Suppressor macrophage (primary cell): Measurements from ENCODE around the gene SFXN4.
"Not testable (repeated sequence)": the region's sequence is repeated elsewhere in the genome, so short reads cannot be mapped to it uniquely, and the experiment has no call there.

Experiments used
- DNase-seq, 4 experiments: peaks; one replicate each; pipeline ENCODE4 v3.0.0-alpha.2; 2020 to 2022

The SFXN4 gene

DNA sequence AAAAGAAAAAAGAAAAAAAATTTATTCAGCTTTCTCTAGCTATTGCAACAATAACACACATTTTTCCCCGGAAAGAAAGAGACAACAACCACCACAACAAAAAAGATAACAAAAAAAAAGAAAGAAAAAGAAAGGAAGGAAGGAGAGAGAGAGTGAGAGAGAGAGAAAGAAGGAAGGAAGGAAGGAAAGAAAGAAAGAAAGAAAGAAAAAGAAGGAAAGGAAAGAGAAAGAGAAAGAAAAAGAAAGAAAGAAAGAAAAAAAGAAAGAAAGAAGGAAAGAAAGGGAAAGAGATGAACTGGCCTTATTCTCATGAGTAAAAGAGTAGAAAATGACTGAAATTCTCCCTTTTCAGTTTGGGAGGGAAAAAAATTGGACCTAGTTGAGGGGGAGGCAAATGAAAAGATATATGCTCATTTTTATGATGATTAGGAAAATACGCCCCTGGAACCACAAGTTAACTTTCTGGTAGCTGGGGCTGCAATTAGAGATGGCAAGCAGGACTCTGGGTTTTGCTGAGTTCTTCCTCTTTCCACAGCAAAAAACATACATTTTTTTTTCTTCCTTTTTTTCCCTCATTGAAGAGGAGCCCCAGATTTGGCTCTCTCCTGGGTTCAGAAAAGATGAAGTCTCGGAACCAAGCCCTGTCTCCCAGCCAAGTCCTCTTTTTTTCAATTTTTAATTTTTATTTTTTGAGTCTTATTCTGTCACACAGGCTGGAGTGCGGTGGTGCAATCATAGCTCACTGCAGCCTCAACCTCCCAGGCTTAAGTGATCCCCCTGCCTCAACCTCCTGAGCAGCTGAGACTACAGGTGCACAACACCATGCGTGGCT is 25.7 kb upstream of the SFXN4 start:
- peak; percentile 40 to 66 (median 50) for DNase-seq

DNA sequence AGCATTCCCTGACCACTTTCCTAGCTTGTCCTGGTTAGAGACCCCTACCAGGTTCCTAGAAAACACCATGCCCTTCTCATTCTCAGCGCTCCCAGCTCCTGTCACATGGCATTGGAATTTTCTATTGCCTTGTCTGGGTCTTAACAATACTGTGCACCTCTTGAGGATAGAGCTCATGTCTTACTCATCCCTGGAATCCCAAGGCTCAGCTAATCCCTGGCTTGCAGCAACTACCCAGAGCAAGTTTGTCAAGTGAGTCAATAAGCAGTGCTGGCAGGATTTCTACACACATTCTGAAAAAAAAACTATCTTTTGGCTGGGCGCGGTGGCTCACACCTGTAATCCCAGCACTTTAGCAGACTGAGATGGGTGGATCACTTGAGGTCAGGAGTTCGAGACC is 24.8 kb upstream of the SFXN4 start:
- no peak for DNase-seq

- peak in 1 of 4 experiments; percentile 15 for DNase-seq
Observed at GRCh38 chr10:119189811-119190282, 24.3 kb upstream of the SFXN4 start.

- DNase-seq = peak in 3 of 4 experiments; percentile 10 to 30 (median 23)
Observed at GRCh38 chr10:119183664-119184412, 18.3 kb upstream of the SFXN4 start.

DNA sequence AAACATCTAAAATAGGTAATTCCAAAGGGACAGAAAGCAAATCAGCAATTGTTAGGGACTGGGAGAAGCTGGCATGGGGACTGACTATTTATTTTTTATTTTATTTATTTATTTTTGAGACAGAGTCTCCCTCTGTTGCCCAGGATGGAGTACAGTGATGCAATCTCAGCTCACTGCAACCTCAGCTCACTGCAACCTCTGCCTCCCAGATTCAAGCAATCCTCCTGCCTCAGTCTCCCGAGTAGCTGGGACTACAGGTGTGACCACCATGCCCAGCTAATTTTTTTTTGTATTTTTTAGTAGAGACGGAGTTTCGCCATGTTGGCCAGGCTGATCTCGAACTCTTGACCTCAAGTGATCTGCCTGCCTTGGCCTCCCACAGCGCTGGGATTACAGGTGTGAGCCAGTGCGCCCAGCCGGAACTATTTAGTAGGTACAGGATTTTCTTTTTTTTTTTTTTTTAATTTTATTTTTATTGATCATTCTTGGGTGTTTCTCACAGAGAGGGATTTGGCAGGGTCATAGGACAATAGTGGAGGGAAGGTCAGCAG is 15.4 kb upstream of the SFXN4 start:
- not testable (repeated sequence) for DNase-seq

DNA sequence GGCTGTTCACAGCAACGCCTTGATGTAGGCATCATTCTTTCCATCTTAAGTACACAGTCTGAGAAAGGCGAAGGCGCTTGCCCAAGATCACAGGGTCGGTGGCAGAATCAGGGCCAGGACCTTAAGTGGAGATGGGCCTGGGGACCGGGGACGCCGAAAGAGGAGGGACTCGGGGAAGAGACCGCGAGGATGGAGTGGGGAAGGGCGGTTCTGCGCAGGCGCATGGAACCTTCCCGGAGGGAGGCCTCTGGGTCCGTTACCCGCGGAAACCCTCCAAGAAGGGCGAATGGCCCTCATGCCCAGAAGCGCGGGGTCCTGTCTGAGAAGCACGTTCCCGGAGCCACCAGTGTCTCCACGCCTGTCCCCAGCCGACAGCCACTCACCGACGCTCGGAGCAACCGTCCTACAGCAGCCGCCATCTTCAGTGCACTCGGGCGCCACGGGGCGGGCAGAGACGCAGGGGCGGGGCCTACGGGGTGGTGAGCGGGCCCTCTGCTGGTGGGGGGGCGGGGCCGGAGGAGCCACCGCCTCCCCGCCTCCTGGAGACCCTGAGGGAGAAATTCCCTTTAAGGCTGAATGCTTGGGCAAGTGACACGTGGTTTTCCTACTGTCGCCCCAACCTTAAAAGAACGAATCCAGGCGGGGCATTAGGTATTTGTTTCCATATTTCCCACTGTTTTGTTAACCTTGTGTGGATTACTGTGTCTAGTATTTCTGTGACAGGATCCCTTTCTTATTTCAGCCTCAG is 13.0 kb upstream of the SFXN4 start, which contains the start of gene PRDX3:
Gene PRDX3, minus strand, starts transcription at position 441 of the 748 bp plus-strand sequence. Its CDS starts 22 bp downstream, at position 419.
- peak; percentile 90 to 96 (median 94) for DNase-seq

- DNase-seq = no peak
Observed at GRCh38 chr10:119177708-119178371, 12.3 kb upstream of the SFXN4 start.

- DNase-seq = no peak
Observed at GRCh38 chr10:119176166-119176565, 10.7 kb upstream of the SFXN4 start.

- no peak for DNase-seq
Observed at GRCh38 chr10:119174109-119174508, 8.6 kb upstream of the SFXN4 start.

- no peak for DNase-seq
Observed at GRCh38 chr10:119167041-119167440, 1.5 kb upstream of the SFXN4 start.

DNA sequence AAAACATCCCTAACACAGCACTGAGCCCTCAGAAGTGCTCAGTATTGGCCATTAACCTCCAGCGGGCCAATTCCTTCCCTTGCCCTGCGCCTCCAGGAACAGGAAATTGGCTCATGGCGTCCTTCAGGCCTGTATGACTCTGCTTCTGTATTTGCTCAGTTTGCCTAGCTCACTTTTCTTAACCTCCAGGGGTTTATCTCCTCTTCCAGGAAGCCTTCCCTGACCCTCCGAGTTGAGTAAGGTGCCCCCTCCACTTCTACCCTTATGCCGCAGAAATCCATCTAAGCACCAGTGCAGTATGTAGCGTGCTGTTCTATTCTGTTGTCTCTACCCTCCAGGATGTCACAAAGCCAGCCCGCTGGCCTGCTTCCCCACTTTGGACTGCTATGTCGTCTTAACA is 1.1 kb upstream of the SFXN4 start:
- DNase-seq = peak; percentile 38 to 68 (median 64)

GRCh38 chr10:119166118-119166500 is 595 bp upstream of the SFXN4 start:
- DNase-seq = no peak

GRCh38 chr10:119162452-119163092 is 2.9 kb downstream of the SFXN4 start:
- DNase-seq = no peak

GRCh38 chr10:119161680-119162451 is 3.6 kb downstream of the SFXN4 start:
- no peak for DNase-seq

GRCh38 chr10:119159332-119159731 is 6.2 kb downstream of the SFXN4 start:
- DNase-seq = no peak

GRCh38 chr10:119153661-119154060 is 11.9 kb downstream of the SFXN4 start:
- DNase-seq = no peak

DNA sequence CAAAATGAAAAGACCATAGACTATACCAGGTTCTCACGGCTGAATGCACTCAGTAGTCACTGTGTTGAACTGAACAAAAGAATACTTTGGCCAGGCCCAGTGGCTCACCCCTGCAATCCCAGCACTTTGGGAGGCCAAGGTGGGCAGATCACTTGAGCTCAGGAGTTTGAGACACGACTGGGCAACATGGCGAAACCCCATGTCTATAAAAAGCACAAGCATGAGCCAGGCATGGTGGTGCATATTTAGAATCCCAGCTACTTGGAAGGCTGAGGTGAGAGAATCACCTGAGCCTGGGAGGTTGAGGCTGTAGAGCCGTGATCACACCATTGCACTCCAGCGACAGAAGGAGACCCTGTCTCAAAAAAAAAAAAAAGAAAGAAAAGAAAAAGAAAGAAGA is 12.5 kb downstream of the SFXN4 start:
- DNase-seq = no peak

DNA sequence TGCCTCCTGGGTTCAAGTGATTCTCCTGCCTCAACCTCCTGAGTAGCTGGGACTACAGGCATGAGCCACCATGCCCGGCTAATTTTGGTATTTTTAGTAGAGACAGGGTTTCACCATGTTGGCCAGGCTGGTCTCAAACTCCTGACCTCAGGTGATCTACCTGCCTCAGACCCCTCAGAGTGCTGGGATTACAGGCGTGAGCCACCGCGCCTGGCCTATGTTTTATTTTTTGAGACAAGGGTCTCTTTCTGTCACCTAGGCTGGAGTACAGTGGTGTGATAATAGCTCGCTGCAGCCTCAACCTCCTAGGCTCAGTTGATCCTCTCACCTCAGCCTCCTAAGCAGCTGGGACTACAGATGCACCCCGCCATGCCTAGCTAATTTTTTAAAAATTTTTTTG is 13.9 kb downstream of the SFXN4 start:
- not testable (repeated sequence) for DNase-seq

GRCh38 chr10:119149729-119150128 is 15.8 kb downstream of the SFXN4 start:
- no peak for DNase-seq

- DNase-seq = no peak
Observed at GRCh38 chr10:119149157-119149556, 16.4 kb downstream of the SFXN4 start.

DNA sequence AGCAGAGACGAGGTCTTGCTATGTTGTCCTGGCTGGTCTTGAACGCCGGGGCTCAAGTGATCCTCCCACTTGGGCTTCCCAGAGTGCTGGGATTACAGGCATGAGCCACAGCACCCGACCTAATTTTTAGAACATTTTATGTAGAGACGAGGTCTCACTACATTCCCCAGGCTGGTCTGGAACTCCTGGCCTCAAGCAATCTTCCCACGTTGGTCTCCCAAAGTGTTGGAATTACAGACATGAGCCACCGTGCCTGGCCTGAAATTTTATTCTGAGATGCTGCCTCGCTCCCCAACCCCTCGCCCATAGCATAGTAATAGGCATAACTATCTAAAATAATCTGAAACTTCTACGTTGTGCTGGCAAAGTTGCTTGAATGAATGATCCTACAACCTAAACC is 21.9 kb downstream of the SFXN4 start:
- no peak for DNase-seq
